Brain pericyte (primary cell): ENCODE data around the gene GPR176.
"Not testable (repeated sequence)": the region's sequence is repeated elsewhere in the genome, so short reads cannot be mapped to it uniquely, and the experiment has no call there.

Experiments
- DNase-seq: peaks from one replicate; pipeline ENCODE4 v3.0.0-alpha.2; 2012; ENCODE audit warnings: low read depth, low spot score

Gene GPR176

DNA sequence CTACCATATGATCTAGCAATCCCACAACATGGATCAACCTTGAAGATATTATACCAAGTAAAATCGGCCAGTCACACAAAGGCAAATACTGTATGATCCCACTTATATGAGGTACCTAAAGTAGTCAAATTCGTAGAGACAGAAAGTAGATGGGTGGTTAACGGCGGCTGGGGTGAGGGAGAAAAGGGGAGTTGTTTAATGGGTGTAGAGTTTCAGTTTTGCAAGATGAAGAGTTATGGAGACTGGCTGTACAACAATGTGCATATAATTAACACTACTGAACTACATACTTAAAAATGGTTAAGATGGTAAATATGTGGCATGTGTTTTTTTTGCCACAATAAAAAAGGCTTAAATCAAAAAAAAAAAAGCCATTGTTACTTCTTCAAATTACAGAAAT, 60.4 kb downstream of the GPR176 start:
- DNase-seq = no peak

DNA sequence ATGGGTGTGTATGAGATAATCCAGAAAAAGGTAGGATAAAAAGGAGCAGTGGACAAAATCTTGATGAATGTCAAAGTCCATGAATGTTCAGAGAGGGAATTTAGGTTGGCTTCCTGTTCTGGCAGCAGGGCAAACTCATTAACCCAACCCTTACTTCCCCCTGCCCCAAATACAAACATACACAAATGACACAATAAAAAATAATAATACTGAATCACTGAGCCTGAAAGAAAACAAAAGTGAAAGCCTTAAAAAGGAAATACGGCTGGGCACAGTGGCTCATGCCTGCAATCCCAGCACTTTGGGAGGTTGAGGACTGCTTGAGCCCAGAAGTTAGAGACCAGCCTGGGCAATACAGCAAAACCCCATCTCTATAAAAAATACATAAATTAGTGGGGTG, 62.9 kb downstream of the GPR176 start:
- DNase-seq = no peak

DNA sequence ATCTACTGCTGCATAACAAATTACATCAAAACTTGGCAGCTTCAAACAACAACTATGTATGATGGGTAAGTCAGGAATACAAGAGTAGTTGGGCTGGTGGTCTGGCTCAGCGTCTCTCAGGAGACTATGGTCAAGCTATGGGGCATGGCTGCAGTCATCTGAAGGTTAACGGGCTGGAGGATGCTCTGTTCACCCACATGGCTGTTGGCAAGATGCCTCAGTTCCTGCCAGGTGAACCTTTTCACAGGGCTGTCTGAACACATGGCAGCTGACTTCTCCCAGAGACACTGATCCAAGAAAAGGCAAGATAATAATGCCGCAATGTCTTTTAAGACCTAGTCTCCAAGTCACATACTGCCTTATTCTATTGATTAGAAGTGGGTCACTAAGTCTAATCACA, 63.7 kb downstream of the GPR176 start:
- no peak for DNase-seq

DNA sequence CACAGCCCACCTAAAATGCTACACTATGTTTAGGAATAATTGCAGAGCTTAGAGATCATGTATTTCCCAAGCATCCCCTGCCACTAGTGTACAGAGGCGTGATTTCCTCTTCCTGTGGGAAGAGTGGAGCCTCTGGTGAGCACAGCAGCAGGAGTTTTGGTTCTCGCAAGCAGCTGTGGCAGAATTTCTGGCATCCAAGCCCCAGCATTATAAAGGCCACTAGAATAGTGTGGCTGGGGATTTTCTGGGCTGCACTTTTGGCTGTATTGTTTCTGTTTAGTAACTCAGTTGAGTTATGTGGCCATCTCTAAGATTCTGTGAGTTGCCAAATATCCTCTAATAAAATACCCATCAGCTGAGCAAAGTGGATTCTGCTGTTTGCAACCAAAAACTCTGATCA, 64.7 kb downstream of the GPR176 start:
- DNase-seq = no peak

DNA sequence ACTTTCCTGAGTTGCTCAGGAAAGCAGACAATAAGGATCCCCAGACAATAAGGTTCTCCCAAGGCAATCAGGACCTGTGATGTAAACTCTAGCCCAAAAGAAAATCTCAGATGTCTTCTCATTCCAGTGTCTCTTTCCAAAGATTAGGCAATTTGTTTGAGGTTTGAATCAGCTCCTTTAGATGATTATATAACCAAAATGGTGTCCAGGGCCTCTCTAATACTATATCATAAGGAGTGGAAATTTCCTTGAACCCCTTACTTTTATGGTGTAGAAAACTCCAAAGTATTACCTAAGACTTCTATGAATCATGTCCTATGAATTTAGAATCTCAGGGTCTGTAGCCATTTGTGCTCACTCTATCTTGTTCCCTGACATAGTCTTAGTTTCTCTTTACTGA, 65.9 kb downstream of the GPR176 start:
- DNase-seq = no peak

DNA sequence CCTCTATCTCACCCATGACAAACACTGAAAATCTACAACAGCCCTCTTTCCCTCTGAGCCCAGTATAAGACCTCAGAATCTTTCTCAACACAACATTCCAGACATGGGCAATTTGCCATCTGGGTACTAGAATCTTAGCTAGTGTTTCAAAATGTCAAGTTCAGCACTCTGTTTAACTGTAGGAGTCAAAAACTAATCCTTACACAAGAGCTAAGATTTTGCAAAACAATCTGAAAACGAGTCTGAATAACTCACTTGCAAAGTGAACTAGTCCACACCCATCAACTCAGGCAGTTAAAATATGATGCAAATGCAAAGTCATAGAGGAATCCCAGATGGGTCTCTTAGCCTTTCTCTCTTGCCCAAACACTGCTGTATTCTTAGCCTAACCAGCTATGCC, 67.8 kb downstream of the GPR176 start:
- DNase-seq = no peak

DNA sequence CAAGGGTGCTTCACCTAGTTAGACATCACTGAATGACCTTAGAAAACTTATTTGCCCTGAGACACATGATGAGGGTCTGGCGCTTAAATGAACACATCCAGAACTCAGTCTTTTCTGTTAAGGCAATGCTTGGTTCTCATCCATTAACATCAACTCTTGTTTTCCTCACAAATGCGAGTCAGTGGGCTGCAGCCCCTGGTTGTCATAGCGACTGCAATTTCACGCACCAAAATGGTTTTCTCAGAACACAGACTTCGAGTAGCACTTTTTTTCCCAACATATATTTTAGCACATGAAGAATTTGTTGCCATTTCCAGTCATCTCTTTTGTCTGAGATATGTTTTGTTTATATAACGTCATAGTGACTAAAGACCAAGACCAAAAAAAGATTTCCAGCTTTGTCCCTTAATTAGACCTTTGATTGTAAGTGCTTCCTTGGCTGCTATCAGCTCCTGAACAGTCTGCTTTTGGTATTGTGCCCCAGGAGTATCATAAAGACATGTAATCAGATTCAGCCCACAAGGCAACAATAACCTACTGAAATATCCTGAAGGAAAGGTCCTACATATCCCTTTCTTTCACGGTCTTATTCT, 68.5 kb downstream of the GPR176 start:
- DNase-seq = no peak

DNA sequence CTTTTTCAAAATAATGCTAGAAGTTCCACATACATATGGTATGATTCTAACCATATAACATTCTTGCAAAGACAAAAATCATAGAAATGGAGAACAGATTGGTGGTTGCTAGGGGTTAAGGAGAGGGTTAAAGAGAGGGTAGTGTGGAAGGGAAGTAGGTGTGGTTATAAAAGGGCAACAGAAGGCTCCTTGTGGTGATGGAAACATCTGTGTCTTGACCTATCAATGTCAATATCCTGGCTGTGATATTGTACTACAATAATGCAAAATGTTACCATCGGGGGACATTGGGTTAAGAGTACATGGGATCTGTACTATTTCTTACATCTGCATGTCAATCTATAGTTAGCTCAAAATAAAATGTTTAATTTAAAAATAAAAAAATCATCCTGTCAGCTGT, 69.6 kb downstream of the GPR176 start:
- DNase-seq = no peak

DNA sequence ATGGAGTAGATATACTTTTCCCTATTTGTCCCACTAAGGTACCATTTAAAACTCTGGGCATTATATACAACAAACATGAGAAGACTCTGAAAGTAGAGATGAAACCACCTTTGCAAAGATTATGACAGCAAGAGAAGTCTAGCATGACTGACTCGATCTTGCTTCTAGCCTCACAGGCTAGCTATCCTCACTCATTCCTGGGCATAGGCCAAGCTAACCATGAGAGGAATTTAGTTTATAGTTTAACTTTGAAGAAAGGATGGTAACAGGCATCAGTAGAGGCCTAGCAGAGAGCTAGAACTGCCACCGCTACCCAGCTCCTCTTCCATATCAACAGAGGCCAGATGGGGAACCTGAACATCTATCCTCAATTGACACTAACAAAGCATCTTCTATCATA, 74.0 kb downstream of the GPR176 start:
- DNase-seq = no peak

DNA sequence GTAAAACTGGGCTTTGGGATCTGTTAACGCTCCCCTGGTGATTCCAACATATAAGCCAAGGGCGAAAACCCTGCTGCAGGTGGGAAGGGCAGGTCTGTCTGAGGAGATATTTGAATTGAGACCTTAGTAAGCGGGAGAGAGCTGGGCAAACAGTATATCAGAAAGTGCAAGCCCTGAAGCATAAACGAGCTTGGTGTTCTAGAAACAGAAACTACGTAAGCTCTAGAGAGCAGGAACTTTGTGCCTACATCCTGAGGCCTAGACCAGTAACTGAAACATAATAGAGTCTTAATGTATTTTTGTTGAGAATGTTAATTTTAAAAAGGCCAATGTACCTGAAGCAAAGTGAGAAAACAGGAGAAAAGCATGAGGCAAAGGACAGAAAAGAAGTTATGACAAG, 74.5 kb downstream of the GPR176 start:
- DNase-seq = no peak

DNA sequence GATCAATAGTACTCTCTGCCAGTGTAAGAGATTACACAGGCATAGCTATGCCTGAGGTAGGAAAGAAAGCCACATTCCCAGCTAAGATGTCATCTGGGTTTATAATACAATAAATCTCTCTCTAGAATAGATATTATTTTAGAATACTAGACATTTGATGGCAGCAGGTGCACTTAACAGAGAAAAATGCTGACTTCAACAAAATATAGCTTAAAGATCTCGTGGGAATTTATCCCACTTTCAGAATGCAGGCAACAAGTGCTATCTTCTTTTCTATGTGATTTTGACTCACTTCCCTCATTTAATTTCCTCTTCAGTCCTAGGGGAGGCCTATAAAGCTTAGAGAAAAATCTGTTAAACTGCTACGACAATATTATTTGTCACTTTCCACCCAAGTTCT, 76.5 kb downstream of the GPR176 start:
- no peak for DNase-seq

DNA sequence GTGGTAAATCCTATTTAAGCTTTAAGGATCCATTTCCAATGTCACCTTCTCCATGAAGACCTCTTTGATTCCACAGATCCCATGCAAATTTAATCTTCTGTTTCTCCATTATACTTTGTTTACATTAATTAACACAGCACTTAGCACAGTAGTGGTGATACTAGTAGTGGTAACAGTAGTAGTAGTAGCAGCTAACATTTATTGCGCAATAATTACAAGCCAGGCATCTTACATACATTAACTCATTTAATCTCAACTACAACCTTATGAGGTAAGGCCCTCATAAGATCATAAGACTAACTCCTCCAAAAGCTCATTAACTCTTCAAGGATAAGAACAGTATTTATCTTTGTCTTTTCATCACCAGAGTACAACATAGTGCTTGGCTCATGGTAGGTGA, 82.6 kb downstream of the GPR176 start:
- DNase-seq = no peak

DNA sequence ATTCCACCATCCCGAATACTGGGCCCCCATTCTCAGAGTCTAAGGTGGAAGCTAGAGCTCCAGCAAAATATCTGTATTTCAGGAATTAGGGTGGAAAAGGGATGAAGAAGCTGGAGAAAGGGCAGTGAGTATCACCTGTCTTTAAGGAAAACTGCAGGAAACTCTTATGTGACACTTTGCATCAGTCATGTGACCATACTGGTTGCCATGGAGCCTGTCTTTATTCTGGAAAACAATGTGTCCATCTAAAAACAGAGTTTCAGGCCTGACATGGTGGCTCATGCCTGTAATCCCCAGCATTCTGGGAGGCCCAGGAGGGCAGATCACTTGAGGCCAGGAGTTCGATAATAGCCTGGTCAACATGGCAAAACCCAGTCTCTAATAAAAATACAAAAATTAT, 84.5 kb downstream of the GPR176 start:
- DNase-seq = no peak

DNA sequence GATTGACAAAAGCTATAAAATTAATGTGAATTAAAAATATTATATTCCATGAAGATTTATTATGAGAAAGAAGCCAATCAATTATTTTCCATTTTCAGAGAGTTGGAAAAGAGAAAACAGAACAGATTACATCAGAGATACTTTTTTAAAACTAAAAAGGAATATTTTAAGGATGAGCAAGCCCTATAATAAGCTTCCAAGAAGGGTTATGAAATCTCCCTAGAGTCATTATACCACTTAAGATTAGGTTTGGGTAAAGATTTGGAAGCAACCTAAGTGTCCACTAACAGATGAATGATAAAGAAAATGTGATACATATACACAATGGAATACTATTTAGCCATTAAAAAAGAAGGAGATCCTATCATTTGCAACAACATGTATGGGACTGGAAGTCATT, 85.8 kb downstream of the GPR176 start:
- DNase-seq = no peak

DNA sequence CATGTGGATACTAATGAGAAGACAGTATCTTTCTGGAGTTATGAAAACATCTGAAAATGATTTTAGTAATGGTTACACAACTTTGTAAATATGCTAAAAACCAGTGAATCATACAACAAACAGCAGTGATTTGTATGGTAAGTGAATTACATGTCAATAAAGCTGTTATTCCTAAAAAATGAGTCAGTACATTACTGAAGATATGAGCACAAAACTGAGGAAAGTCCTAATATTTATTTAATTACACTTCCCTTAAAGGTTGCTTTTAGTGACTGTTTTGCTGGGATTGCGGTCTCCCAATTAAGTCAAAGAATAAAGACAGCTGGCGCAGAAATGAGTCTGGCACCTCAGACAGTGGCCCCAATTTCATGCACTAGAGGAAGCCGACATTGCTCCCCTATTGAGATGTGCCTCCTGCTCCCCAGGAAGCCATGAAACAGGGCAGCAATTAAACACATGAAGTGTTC, 86.5 kb downstream of the GPR176 start:
- DNase-seq = no peak

DNA sequence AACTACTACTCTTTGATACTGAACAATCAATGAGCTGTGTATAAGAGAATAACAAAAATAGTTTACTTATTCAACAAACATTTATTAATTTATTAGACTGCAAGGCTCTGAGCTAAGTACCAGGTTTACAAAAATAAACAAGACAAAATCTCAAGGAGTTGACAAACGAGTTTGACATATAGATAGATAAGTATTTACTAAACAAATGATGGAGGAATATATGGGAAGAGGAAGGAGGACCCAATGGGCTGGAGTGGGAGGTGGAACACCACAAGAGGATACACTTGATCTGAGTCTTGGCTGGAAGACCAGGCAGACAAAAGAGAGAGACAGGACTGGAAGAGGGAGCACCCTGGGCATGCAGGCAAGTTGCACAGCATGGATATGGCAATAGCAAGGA, 89.9 kb downstream of the GPR176 start:
- no peak for DNase-seq

DNA sequence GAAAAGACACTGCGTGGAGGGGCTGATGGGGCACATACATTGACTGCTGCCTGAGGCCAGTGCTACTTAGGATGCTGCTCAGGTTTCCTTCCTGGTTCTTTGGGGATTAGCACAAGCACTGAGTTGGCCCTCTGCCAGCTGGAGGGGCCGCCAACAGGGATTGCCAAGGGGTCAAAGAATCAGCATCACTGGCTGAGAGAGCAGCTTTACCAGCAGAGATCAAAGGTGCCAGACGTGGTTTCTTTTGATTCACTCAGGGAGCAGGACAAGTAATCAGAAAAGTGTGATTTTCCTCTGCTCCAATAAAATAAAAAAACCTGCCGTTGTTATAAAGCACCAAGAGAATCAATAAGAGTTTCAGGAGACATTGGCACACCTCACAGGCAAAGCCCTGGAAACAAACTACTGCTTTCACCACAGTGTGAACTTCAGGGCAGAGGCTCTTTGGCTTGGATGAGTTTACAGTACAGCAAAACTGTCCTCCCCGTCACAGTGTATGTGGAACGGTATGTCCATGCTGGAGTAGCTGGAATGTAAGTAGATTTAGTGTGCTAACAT, 91.6 kb downstream of the GPR176 start:
- DNase-seq = peak; percentile 39

DNA sequence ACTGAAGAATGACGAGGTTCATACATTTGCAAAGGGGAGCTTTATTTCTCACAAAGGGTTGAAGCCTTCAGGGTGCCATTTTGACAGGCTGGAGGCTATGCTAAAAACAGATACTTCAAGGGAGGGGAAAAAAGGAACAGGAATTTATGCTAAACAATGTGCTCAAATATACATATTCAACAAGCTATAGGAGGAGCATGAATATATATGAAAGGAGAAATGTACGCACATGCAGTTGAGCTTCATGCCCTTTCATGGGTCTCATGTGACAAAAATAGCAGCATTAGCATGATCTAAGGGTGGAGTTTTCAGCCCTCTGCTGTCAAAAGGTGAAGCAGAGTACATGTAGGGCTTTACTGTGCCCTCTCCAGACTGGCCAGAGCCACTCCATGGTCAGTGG, 93.1 kb downstream of the GPR176 start:
- no peak for DNase-seq

DNA sequence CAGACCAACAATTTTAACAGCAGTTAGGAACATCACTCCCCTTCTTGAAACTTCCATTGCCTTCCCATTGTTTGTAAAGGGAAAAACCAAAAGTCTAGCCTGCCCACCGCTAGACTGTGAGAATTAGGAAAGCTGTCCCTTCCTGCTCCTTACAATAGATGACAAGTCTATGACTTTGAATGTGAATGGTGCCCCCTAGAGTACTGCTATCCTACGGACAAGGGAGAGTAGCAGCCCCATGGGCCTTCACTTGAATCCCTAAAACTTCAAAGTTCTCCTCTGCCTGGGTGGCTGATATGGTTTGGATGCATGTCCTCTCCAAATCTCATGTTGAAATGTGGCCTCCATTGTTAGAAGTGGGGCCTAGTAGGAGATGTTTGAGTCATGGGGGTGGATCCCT, 96.4 kb downstream of the GPR176 start:
- no peak for DNase-seq

DNA sequence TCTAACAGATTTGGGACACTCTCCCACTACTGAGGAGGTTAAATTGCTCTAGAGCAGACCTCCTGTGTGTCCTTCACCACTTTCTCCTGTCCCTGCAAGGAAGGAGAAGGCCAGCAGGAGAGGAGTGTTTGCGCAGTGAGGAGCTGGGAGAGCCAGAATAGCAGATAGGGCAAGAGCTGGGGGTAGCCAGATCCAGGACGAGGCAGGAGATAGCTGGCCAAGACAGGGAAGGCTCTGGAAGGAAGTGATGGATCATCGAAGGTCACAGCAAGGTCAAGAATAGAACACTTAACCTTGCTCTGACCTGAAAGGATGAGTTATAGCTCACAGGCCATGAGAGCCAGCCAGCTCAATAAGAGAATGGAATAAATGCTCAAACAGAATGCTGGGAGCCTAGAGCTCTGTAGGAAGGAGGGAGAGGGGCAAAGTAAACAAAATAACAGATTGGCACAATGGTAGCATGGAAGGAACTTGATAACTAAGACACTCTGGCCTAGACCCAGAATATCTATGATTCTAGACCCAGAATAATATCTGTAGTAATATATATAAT, 99.9 kb downstream of the GPR176 start:
- no peak for DNase-seq

DNA sequence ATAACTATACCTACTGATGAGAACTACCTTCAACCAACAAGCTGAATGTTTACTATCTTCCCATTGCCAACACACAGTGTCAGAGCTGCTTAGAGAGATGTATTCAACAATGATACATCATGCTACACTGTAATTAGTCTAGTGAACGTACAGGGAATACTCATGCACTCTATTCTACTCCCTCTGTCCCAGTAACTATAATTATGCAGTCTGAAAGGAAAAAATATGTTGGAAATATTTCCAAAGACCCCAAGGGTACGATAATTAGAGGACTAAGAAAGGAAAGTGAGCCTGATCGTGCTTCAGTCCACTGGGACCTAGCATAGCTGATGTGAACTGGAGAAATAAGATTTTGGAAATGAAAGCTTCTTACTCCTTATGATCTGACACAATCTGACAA, 100.5 kb downstream of the GPR176 start:
- no peak for DNase-seq

DNA sequence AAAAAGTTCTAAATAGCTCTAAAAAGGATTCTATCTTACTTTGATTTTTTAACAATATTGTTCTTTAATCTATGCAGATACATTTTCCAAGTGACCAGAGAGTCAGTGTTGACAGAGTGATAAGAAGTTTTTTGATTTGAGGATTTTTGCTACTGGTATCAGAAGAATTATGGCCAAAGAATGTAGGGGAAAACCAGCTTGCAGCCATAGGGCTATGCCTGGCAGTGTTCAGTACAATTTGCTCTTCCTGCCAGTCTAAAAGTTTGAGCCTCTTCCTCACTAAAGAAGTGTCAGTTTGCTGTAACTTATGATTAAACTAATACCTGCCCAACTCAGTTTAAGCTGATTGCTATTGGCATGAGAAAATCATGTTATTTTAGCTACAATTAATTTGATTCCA, 102.2 kb downstream of the GPR176 start:
- DNase-seq = no peak

DNA sequence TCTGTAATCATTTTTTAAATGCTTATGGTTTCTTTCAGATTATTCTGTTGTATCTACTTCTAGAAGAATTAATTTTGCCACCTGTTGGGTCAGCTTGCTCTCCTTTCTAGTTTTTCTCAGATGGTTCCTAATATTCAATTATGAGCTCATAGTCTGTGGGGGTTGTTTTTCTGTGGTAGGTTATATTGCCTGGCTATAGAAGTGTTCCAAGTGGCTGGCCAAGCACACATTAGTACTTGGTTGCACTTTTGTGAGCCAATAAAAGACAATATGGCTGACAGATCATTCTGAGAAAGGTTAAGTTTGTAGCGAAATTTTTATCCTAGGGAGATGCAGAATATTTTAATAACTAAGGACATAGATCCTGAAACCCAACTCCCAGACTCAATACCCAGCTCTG, 105.6 kb downstream of the GPR176 start:
- DNase-seq = no peak

DNA sequence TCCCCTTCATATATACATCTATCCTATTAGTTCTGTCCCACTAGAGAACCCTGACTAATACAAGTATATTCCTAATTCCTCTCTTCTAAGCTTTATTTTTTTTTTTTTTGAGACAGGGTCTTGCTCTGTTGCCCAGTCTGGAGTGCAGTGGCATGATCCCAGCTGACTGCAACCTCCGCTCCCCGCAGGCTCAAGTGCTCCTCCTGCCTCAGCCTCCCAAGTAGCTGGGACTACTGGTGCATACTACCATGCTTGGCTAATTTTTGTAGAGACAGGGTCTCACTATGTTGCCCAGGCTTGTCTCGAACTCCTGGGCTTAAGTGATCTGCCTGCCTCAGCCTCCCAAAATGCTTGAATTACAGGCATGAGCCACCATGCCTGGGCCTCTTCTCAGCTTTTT, 107.4 kb downstream of the GPR176 start:
- not testable (repeated sequence) for DNase-seq
